Chondrocyte (in vitro differentiated cells): ENCODE data around the gene SCUBE1. TPM values are rescaled to one million over a fixed set of nuclear protein-coding genes. Genes with fewer than 3 reads are reported as not detected.
A peak's percentile ranks its signal among the peaks of the same experiment; 100 is the strongest.

Experiments
- DNase-seq: peaks from one replicate; pipeline ENCODE4 v3.0.0; 2021; ENCODE audit warnings: mixed read lengths, low spot score
- H3K27ac Mint-ChIP-seq: one replicate; pipeline ENCODE4 v1.8.0; 2021; ENCODE audit warnings: mild to moderate bottlenecking, moderate library complexity, mixed read lengths; ENCODE audit not compliant: unreplicated experiment
- H3K27me3 Mint-ChIP-seq: 2 replicates; pipeline ENCODE4 v1.8.0; 2021; ENCODE audit warnings: low read depth, mixed read lengths
- H3K36me3 Mint-ChIP-seq: 2 replicates; pipeline ENCODE4 v1.8.0; 2021; ENCODE audit warnings: low read depth, mixed read lengths
- H3K4me1 Mint-ChIP-seq: 2 replicates; pipeline ENCODE4 v1.8.0; 2021; ENCODE audit warnings: low read depth, mild to moderate bottlenecking, mixed read lengths
- H3K4me3 Mint-ChIP-seq: one replicate; pipeline ENCODE4 v1.8.0; 2021; ENCODE audit warnings: mild to moderate bottlenecking, moderate library complexity, mixed read lengths; ENCODE audit not compliant: unreplicated experiment
- H3K9me3 Mint-ChIP-seq: 2 replicates; pipeline ENCODE4 v1.8.0; 2021; ENCODE audit warnings: low read depth, mixed read lengths
- CTCF ChIP-seq: fragments of 200-600 bp; sonication (generic); IDR thresholded peaks from 2 replicates; pipeline ENCODE4 v1.5.0; 2021; ENCODE audit warnings: antibody characterized with exemption, mild to moderate bottlenecking, moderate library complexity
- total RNA-seq: library from RNA; stranded (reverse); gene quantifications from 3 replicates; pipeline ENCODE4 v1.2.1, GENCODE V29; 2021

Gene SCUBE1
- total RNA-seq, 1 donor from 2014 or later = 3.2 TPM

GRCh38 chr22:43209523-43209890 lies 133.7 kb downstream of the SCUBE1 start:
- no peaks in the 10 kb centered on the region for H3K36me3 Mint-ChIP-seq
- no peaks in the 10 kb centered on the region for H3K9me3 Mint-ChIP-seq
- H3K27ac Mint-ChIP-seq = no peak overlapping the region
- H3K27me3 Mint-ChIP-seq = no peaks in the 10 kb centered on the region
- no peak for TF ChIP-seq CTCF
- H3K4me3 Mint-ChIP-seq = no peak overlapping the region
- H3K4me1 Mint-ChIP-seq = no peaks in the 10 kb centered on the region
- DNase-seq = peak; percentile 78

GRCh38 chr22:43208703-43209522 lies 134.3 kb downstream of the SCUBE1 start:
- Mint-ChIP-seq H3K36me3 (no peaks in the 10 kb centered on the region), H3K27me3 (no peaks in the 10 kb centered on the region), H3K4me3 (no peak overlapping the region), H3K9me3 (no peaks in the 10 kb centered on the region), H3K27ac (no peak overlapping the region), H3K4me1 (no peaks in the 10 kb centered on the region)
- DNase-seq = peak; percentile 84
- TF ChIP-seq CTCF = no peak

GRCh38 chr22:43207849-43208702 lies 135.1 kb downstream of the SCUBE1 start:
- no peaks in the 10 kb centered on the region for H3K36me3 Mint-ChIP-seq
- H3K4me1 Mint-ChIP-seq = no peaks in the 10 kb centered on the region
- no peak overlapping the region for H3K27ac Mint-ChIP-seq
- DNase-seq = peak; percentile 88
- no peaks in the 10 kb centered on the region for H3K9me3 Mint-ChIP-seq
- H3K27me3 Mint-ChIP-seq = no peaks in the 10 kb centered on the region
- TF ChIP-seq CTCF = no peak
- no peak overlapping the region for H3K4me3 Mint-ChIP-seq

- no peak for TF ChIP-seq CTCF
- Mint-ChIP-seq H3K4me3 (no peak overlapping the region), H3K27ac (no peak overlapping the region), H3K36me3 (no peaks in the 10 kb centered on the region), H3K9me3 (no peaks in the 10 kb centered on the region), H3K27me3 (no peaks in the 10 kb centered on the region), H3K4me1 (no peaks in the 10 kb centered on the region)
- peak; percentile 82 for DNase-seq
Observed at GRCh38 chr22:43207386-43207785, 135.8 kb downstream of the SCUBE1 start.

- H3K4me3 Mint-ChIP-seq = no peak overlapping the region
- H3K27me3 Mint-ChIP-seq = no peaks in the 10 kb centered on the region
Observed at GRCh38 chr22:43206509-43207161, 136.5 kb downstream of the SCUBE1 start.

More at GRCh38 chr22:43206509-43207161, 136.5 kb downstream of the SCUBE1 start:
- TF ChIP-seq CTCF = no peak
- no peak overlapping the region for H3K27ac Mint-ChIP-seq
- H3K36me3 Mint-ChIP-seq = no peaks in the 10 kb centered on the region
- no peaks in the 10 kb centered on the region for H3K9me3 Mint-ChIP-seq
- peak; percentile 91 for DNase-seq
- no peaks in the 10 kb centered on the region for H3K4me1 Mint-ChIP-seq
